GM12874 (cell line): Measurements from ENCODE around the gene BPIFA3.

Source experiments
- CTCF ChIP-seq: IDR thresholded peaks from 2 replicates; pipeline ENCODE4 v1.5.1; 2011; ENCODE audit warnings: low read depth, mild to moderate bottlenecking, control low read depth, low read length, moderate library complexity; ENCODE audit not compliant: insufficient read depth

BPIFA3 gene

GRCh38 chr20:33275871-33276270, 58.7 kb downstream of the BPIFA3 start:
- no peak for TF ChIP-seq CTCF

GRCh38 chr20:33276303-33277113, 59.4 kb downstream of the BPIFA3 start:
- no peak for TF ChIP-seq CTCF
